ENCODE measurements around the gene SAYSD1. TPM values are rescaled to one million over a fixed set of nuclear protein-coding genes. Genes with fewer than 3 reads are reported as not detected.

Gene SAYSD1
- polyA plus RNA-seq, 4 donors = 19.6 to 22.6 (median 20.6) TPM

DNA sequence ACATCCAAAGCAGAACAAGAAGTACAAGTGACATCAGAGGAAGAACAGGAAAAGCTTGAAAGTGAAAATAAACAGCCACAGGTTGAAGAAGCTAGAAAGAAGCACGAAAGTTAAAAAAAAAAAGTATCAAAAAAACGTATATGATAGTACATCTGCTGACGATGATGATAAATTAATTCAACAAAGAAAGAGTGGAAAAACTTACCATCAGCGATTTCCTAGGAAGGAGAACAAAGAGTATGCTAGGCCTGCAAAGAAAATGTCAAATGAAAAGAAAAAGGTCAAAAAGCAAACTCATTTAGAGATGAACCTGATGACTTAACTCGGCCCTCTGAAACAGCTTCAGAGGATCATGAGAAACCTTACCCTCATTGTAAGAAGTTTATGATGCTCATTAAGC is 3.7 kb downstream of the SAYSD1 start:
- DNase-seq (ENCODE audit: low read depth in 4 of 4, low spot score in 3 of 4) = no peak

- no peak for DNase-seq (ENCODE audit: low read depth in 4 of 4, low spot score in 3 of 4)
Measured at GRCh38 chr6:39108041-39108839, 6.7 kb downstream of the SAYSD1 start.

DNA sequence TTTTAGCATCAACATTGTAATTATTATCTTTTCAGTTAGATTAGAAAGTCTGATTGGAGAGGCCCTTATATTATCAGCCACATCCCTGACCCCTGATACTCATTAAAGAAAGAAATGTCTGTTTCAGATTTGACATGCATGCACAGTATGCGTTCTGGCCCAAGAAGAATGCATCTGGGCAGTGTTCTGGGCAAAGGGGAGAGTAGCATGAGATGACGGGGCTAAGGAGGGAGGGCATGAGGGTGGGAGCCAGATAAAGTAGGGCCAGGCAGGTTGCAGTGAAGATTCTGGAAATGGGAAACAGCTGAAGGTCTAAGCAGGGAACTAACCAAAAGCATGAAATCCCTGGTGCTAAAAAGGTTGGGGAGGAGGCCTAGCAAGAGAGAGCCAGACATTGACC is 7.3 kb downstream of the SAYSD1 start:
- no peak for DNase-seq (ENCODE audit: low read depth in 4 of 4, low spot score in 3 of 4)

GRCh38 chr6:39107034-39107433 is 8.0 kb downstream of the SAYSD1 start:
- DNase-seq (ENCODE audit: low read depth in 4 of 4, low spot score in 3 of 4) = no peak

DNA sequence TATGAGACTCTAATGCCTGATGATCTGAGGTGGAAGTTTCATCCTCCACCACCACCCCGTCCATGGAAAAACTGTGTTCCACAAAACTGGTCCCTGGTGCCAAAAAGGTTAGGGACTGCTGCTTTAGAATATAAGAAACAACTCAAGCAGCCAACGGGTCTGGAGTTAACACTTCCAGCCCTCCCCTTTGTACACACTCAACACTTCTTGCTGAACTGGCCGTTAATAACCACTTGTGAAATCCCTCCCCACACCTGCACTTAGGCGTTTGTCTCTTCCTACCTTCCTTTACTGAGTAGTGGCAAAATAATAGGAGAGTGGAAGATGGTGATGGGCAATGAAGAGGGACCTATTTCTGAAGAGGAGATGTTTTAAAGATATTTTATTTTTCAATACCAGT is 10.5 kb downstream of the SAYSD1 start:
- no peak for DNase-seq (ENCODE audit: low read depth in 4 of 4, low spot score in 3 of 4)

DNA sequence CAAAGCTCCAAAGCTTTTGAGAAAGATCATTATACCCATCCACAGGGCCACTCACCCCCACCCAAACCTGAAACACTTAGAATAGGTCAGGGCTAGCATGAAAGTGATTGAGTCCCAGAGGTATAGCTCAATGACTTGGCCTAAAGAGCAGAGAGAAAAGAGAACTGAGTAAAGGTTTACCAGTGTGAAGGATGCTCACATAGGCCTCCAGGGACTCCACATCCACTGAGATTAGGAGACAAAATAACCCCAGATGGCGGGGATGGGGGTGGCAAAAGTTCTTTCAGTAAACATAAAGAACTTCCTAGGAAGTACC is 12.2 kb downstream of the SAYSD1 start:
- DNase-seq (ENCODE audit: low read depth in 4 of 4, low spot score in 3 of 4) = no peak

DNA sequence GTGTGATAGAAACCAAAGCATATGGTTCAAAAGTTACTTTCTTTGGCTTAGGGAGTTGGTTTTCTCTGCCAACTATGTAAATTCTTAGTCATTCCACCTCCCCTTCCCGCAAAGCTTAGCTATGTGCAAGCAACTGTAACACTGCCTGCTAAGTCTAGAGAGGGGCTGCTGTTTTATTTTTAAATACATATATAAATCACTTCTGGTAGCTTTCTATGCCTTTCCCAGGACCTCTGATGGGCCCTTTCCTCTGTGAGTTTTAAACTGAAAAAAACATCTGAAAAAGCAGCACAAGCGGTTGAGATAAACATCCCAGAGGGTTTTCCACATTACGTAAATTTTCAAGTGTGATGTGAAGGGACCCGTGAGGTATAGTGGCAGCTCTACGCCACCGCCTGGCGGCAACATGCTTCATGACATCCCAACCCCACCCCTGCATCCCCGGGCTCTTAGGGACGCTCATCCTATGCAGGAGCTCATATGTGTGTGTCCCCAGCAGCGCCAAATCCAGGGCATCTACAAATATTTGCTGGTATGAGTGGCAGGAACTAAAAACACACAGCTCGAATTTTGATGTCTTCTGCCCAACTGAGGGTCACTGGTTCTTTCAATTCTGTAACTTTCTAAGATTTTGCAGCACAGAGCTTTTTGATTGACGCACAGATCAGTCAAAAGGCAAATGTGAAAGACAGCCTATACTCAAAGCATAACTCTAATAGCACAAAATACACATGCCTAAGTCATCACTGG is 12.7 kb downstream of the SAYSD1 start:
- peak; percentile 18 to 46 (median 35) for DNase-seq (ENCODE audit: low read depth in 4 of 4, low spot score in 3 of 4)

DNA sequence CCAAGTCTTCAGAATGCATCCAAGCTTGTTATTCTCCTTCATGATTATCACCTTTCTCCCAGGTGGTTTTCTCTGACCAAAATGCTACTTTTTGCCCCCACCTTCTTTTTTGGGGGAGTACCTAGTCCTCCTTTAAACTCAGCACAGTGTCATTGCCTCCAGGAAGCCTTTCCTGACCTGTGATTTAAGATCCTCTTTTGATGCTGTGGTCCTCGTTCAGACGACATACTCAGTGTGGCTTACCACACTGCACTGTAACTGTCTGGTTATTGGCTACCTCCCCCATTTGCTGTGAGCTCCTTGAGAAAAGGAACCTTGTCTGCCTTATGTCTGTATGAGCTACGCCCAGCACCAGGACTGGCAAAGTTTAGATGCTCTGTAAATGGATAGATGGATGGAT is 14.6 kb downstream of the SAYSD1 start:
- no peak for DNase-seq (ENCODE audit: low read depth in 4 of 4, low spot score in 3 of 4)

GRCh38 chr6:39095578-39095977 is 19.4 kb downstream of the SAYSD1 start:
- no peak for DNase-seq (ENCODE audit: low read depth in 4 of 4, low spot score in 3 of 4)

GRCh38 chr6:39093149-39093708 is 21.8 kb downstream of the SAYSD1 start:
- DNase-seq (ENCODE audit: low read depth in 4 of 4, low spot score in 3 of 4) = no peak

DNA sequence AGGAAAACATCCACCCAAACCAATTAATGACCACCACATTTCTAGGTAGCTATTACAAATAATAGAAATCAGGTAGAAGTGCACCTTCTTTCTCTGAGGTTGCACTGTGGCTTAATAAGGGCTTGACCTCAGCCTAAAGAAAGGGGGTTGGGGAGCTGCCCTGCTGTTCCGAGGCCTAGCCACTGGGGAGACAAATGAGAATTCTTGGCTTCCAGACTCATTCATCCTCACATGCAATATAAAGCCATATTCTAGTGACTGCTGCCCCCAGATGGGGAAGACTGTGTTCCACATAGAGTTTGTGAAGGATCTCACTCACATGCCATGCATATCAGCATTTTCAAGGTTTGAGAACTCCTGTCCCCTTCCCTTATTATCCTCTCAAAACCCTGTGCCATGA is 22.9 kb downstream of the SAYSD1 start:
- DNase-seq (ENCODE audit: low read depth in 4 of 4, low spot score in 3 of 4) = no peak

- no peak for DNase-seq (ENCODE audit: low read depth in 4 of 4, low spot score in 3 of 4)
Measured at GRCh38 chr6:39091220-39091619, 23.8 kb downstream of the SAYSD1 start.

DNA sequence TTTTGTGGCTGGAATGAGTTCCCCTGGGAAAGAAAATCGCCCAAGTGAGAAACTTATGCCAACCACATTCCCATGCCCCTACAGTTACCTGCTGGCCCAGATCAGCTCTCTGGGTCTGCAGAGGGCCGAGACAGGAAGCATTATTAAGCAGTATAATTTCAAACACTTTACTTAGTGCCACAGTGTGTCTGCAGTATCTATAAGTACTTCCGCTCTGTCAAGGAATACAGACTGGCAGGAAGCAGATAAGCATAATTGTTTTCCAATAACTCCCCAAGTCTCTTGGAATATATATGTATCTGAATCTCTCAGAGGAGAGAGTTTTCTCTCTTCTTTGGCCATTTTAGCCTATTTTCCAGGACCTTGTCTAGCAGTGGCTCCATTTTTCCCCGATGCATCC is 24.9 kb downstream of the SAYSD1 start:
- DNase-seq (ENCODE audit: low read depth in 4 of 4, low spot score in 3 of 4) = no peak

- DNase-seq (ENCODE audit: low read depth in 4 of 4, low spot score in 3 of 4) = peak; percentile 36 to 67 (median 42)
Measured at GRCh38 chr6:39088331-39088730, 26.7 kb downstream of the SAYSD1 start.

- DNase-seq (ENCODE audit: low read depth in 4 of 4, low spot score in 3 of 4) = no peak
Measured at GRCh38 chr6:39087197-39087596, 27.8 kb downstream of the SAYSD1 start.

DNA sequence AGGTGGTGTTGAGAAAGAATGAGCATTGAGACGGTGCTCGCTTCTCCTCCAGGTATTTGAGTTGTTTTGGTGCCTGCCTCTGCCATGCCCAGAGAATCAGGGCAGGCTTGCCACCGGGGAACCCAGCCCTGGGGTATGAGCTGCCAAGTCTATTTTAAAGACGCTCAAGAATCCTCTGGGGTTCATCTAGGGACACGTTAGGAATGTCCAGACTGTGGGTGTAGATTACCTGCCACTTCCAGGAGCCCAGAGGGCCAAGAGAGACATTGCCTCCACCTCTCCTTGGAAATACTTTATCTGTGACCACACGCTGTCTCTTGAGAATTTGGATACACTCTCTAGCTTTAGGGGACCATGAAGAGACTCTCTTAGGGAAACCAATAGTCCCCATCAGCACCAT is 28.3 kb downstream of the SAYSD1 start:
- no peak for DNase-seq (ENCODE audit: low read depth in 4 of 4, low spot score in 3 of 4)

- DNase-seq (ENCODE audit: low read depth in 4 of 4, low spot score in 3 of 4) = no peak
Measured at GRCh38 chr6:39086294-39086693, 28.7 kb downstream of the SAYSD1 start.

DNA sequence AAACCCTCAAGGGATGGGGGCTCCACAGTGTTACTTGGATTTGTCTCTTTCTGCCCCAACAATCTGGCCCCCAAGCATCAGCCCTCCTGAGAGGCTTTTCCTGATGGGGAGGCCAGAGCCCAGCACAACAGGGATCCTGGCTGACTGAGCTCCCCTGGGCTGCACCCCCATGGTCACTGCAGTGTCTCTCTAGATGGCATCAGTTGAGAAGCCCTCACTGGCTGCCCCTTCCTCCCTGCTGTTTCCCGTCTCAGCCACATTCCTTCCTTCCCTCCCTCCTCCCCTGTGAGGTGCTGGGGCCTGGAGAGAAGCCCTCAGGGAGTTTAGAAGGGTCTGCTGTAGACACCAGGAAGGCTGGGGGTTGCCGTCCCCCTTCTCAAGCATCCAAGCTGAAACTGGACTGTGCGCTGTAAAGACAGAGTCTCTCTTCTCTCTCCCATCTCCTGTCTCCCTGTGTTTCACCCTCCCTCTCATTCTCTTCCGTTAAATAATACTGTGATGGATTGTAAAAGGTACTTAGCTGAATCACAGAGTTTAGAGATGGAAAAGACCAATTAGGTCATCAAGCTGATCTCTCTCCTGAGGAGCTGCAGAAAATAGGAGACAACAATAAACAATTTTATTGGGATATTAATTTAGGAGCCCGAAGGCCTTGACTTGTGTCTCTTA is 29.7 kb downstream of the SAYSD1 start:
- no peak for DNase-seq (ENCODE audit: low read depth in 4 of 4, low spot score in 3 of 4)

DNA sequence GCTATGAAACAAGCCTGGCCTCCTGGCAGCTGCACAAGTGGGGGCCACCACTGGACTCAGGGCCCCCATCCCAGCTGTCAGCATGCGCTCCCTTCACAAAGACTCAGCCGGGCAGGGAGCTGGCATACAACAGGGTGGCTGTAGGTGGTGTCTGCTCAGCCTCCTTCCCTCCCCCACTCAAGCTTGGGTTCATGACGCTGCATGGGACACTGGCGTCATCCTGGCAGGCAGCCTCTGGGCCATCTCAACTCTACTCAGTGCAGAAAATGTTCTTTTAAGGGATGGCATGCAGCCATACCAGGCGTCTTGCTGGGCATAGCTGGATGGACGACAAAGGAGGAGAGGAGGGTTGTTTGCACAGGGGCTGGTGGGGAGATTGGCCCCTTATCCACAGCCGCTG is 30.5 kb downstream of the SAYSD1 start:
- DNase-seq (ENCODE audit: low read depth in 4 of 4, low spot score in 3 of 4) = no peak

DNA sequence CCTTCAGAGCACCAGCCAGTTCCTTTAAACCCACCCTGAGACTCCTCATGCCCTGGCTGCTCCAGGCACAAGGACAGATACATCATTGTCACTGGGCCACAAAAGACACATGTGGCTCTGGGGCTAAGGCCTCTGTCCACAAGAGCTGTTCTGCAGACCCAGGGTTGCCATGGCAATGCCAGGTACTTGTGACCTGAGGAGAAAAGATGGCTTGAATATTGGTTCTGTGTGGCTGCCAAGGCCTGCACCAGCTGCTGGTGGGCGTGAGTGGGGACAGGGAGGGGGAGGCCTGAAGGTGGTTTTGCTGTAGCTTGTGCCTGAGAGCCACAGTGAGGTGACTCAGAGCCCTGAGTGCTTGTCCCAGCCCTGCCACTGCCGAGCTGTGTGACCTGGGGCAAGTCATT is 31.8 kb downstream of the SAYSD1 start:
- DNase-seq (ENCODE audit: low read depth in 4 of 4, low spot score in 3 of 4) = no peak

DNA sequence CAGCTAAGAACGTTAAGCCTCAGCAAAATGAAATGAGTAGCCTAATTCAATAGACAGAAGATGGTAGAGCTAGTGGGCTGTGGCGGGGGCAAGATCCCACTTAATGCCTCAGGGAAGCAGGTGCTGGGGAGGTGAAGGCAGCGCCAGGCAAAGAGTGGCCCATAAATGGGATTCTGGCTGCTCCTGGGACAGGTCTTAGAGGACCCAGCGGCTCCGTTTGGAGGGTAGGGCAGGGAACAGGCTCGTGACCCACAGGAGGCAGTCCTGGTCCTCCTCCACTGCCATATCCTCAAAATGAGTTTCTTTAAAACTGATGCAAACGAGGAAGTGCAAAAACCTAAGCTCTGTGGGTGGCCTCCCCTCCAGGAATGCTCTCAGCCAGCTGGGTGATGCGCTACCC is 32.7 kb downstream of the SAYSD1 start:
- no peak for DNase-seq (ENCODE audit: low read depth in 4 of 4, low spot score in 3 of 4)
